Spleen (tissue), 11 donors: ENCODE data around the gene LGR6. TPM values are rescaled to one million over a fixed set of nuclear protein-coding genes. Genes with fewer than 3 reads are reported as not detected.
"Not testable (repeated sequence)": the region's sequence is repeated elsewhere in the genome, so short reads cannot be mapped to it uniquely, and the experiment has no call there.

Source experiments
- DNase-seq: peaks from one replicate; pipeline ENCODE4 v3.0.0-alpha.2; 2020
- H3K27ac ChIP-seq, 8 donors: fragments of 200-600 bp; sonication (generic) in 7 of 8; 1 replicate in 4 of 8; 2 replicates in 4 of 8; pipeline versions ENCODE4 v1.5.0 to v1.8.0; 2016 to 2021; ENCODE audit warnings: inconsistent platforms in 4 of 8, mild to moderate bottlenecking in 4 of 8, moderate library complexity in 1 of 8
- H3K27me3 ChIP-seq, 7 donors: fragments of 200-600 bp; sonication (generic) in 6 of 7; replicated peaks in 1 of 7; 1 replicate in 4 of 7; 2 replicates in 3 of 7; pipeline versions ENCODE4 v1.5.0 to v1.8.0; 2016 to 2021; ENCODE audit warnings: inconsistent platforms in 3 of 7, mild to moderate bottlenecking in 1 of 7
- H3K36me3 ChIP-seq, 6 donors: fragments of 200-600 bp; sonication (generic) in 5 of 6; 1 replicate in 4 of 6; 2 replicates in 2 of 6; pipeline versions ENCODE4 v1.5.0 to v1.8.0; 2016 to 2021; ENCODE audit warnings: inconsistent platforms in 2 of 6
- H3K4me1 ChIP-seq, 6 donors: fragments of 200-600 bp; sonication (generic) in 5 of 6; 1 replicate in 3 of 6; 2 replicates in 3 of 6; pipeline versions ENCODE4 v1.5.0 to v1.8.0; 2016 to 2021; ENCODE audit warnings: inconsistent platforms in 3 of 6
- H3K4me3 ChIP-seq, 8 donors: fragments of 200-600 bp; sonication (generic) in 7 of 8; 1 replicate in 4 of 8; 2 replicates in 4 of 8; pipeline versions ENCODE4 v1.5.0 to v1.8.0; 2016 to 2021; ENCODE audit warnings: inconsistent platforms in 4 of 8, mild to moderate bottlenecking in 4 of 8, moderate library complexity in 2 of 8
- H3K9me3 ChIP-seq, 8 donors: fragments of 200-600 bp; sonication (generic) in 7 of 8; 1 replicate in 4 of 8; 2 replicates in 4 of 8; pipeline versions ENCODE4 v1.5.0 to v1.8.0; 2016 to 2021; ENCODE audit warnings: inconsistent platforms in 4 of 8
- POLR2A ChIP-seq, 3 donors: fragments of 450-650 bp; IDR thresholded peaks; one replicate each; pipeline ENCODE4 v1.5.1; 2017; ENCODE audit warnings: antibody characterized with exemption in 3 of 3, mild to moderate bottlenecking in 1 of 3
- POLR2AphosphoS5 ChIP-seq, 3 donors: sonication (generic); formaldehyde crosslinking; IDR thresholded peaks; one replicate each; pipeline ENCODE4 v1.5.1; 2017; ENCODE audit warnings: antibody characterized with exemption in 3 of 3
- WGBS, 5 donors: extraction: QIAGEN DNeasy Blood & Tissue Kit in 3 of 5; methylation state at CpG; one replicate each; pipeline versions ENCODE4 v1.1.5 to v1.1.7; 2013 to 2018; 5-methylcytosine and 5-hydroxymethylcytosine counted together
- intact Hi-C: fragments of 100-400 bp; cut with DNase I; formaldehyde crosslinking; loops from one replicate; pipeline ENCODE4 v1.15.0; 2023; ENCODE audit warnings: low total_unique reads
- polyA plus RNA-seq, 3 donors: library from polyadenylated mRNA; stranded (reverse); fragments of 200-250 nt; gene quantifications; one replicate each; pipeline ENCODE4 v1.2.1, GENCODE V29; 2013
- total RNA-seq, 7 donors: library from RNA; depleted of rRNA in 3 of 7; stranded (reverse); fragments of >200 nt in 3 of 7; fragmentation: NEBNext Ultra II Directional in 4 of 7; extraction: Animal tissue kit (Norgen Biotek cat#: 25700) in 4 of 7; gene quantifications; one replicate each; pipeline versions ENCODE4 v1.1.0 to v1.2.1, GENCODE V29; 2016 to 2021
- TF ChIP-seq, protein P1 (sequence below), 11 experiments: fragments of 200-600 bp in 7 of 11; fragments of 450-650 bp in 4 of 11; sonication (generic) in 4 of 11; IDR thresholded peaks in 8 of 11; conservative IDR thresholded peaks in 3 of 11; 1 replicate in 7 of 11; 2 replicates in 4 of 11; pipeline versions ENCODE4 v1.4.0 to v1.8.0; 2016 to 2021; ENCODE audit warnings: antibody characterized with exemption in 11 of 11, inconsistent platforms in 4 of 11, mild to moderate bottlenecking in 1 of 11
- donor health status: healthy with polysubstance abuse.
- donor health status: DM: no; HTN: no; CAD: no; lungs with moderate emphysema.
- donor health status: DM: no; HTN: no; CAD: no.
- donor health status: Bipolar disorder and iron deficiency.
- donor health status: healthy.
- donor health status: DM: no; HTN: no; CAD: no.
- donor health status: DM: yes; HTN: yes; CAD: no.

LGR6 gene
- total and polyA plus RNA-seq, 10 donors = 0.61 to 24.5 (median 5.3) TPM

DNA sequence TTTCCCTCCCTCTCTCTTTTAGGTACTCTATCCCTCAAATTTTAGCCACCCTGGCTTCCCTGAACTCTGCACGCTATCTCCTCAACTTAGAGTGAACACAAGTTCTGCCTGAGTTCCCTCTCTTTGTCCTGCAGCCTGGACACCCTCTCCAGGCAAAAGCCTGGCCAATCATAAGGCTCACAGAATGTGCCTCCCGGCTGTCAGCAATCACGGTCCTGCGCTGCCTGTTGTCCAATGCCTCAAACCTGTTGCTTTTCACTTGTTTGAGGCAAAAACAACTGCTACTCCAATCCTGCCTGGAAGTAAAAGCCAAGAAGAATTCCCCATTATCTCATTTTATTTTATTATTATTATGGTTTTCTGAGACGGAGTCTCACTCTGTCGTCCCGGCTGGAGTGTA is 66.1 kb downstream of the LGR6 start:
- 93 to 97% (median 94%) methylated on average over 7 of the region's 7 CpGs for WGBS, 5 donors
- TF ChIP-seq POLR2AphosphoS5 (IDR thresholded peaks at IDR 0.05) (no peak), POLR2A (IDR thresholded peaks at IDR 0.05) (no peak)
- TF ChIP-seq, protein P1, sequence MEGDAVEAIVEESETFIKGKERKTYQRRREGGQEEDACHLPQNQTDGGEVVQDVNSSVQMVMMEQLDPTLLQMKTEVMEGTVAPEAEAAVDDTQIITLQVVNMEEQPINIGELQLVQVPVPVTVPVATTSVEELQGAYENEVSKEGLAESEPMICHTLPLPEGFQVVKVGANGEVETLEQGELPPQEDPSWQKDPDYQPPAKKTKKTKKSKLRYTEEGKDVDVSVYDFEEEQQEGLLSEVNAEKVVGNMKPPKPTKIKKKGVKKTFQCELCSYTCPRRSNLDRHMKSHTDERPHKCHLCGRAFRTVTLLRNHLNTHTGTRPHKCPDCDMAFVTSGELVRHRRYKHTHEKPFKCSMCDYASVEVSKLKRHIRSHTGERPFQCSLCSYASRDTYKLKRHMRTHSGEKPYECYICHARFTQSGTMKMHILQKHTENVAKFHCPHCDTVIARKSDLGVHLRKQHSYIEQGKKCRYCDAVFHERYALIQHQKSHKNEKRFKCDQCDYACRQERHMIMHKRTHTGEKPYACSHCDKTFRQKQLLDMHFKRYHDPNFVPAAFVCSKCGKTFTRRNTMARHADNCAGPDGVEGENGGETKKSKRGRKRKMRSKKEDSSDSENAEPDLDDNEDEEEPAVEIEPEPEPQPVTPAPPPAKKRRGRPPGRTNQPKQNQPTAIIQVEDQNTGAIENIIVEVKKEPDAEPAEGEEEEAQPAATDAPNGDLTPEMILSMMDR (IDR thresholded peaks at IDR 0.05 in 8 of 11, conservative IDR thresholded peaks at IDR 0.05 in 3 of 11) = no peak
- H3K4me1 ChIP-seq = no peaks in the 10 kb centered on the region

DNA sequence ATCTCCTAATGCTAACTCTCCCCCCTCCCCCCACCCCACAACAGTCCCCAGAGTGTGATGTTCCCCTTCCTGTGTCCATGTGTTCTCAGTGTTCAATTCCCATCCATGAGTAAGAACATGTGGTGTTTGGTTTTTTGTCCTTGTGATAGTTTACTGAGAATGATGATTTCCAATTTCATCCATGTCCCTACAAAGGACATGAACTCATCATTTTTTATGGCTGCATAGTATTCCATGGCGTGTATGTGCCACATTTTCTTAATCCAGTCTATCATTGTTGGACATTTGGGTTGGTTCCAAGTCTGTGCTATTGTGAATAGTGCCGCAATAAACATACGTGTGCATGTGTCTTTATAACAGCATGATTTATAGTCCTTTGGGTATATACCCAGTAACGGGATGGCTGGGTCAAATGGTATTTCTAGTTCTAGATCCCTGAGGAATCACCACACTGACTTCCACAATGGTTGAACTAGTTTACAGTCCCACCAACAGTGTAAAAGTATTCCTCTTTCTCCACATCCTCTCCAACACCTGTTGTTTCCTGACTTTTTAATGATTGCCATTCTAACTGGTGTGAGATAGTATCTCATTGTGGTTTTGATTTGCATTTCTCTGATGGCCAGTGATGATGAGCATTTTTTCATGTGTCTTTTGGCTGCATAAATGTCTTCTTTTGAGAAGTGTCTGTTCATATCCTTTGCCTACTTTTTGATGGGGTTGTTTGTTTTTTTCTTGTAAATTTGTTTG is 67.8 kb downstream of the LGR6 start:
- intact Hi-C loops = loop anchor here (10.0 kb wide), 1 partner anchor 53 kb away; no protein-coding TSS in a partner anchor
- H3K27ac ChIP-seq, DNase-seq, H3K36me3 ChIP-seq, H3K9me3 ChIP-seq, H3K4me1 ChIP-seq, H3K4me3 ChIP-seq: not testable (repeated sequence)
- 89 to 100% (median 92%) methylated on average over 3 to 4 of the region's 4 CpGs for WGBS, 5 donors
- peaks cover 0 to 44% (median 0%) of the 10 kb centered on the region in 7 donors for H3K27me3 ChIP-seq

More for the DNA sequence above, 66.1 kb downstream of the LGR6 start:
- H3K9me3 ChIP-seq = peaks cover 0 to 2% (median 0%) of the 10 kb centered on the region in 8 donors
- intact Hi-C loops = loop anchor here (10.0 kb wide), 1 partner anchor 55 kb away; no protein-coding TSS in a partner anchor
- H3K4me3 ChIP-seq = no peak overlapping the region
- peak; percentile 19 for DNase-seq
- peaks cover 0 to 27% (median 0%) of the 10 kb centered on the region in 7 donors for H3K27me3 ChIP-seq
- no peak overlapping the region for H3K27ac ChIP-seq
- H3K36me3 ChIP-seq = no peaks in the 10 kb centered on the region

DNA sequence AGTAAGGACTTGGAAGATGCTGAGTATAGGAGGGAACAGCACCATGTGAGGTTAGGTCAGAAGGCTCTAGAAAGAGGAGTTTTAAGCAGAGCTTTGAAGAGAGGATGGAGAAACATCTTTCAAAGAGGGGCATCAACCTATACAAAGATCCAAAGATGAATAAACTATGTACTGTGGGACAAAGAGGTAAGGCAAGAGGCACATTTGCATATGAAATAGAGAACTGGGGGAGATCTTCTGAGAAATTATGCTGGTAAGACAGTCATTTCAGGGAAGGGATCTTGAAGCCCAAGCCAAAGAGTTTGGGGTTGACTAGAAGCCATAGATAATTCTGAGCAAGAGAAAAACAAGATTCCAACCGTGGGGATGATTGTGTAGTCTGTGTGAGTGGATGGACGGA is 70.0 kb downstream of the LGR6 start:
- 47 to 79% (median 63%) methylated on average over 2 of the region's 2 CpGs for WGBS, 5 donors
- intact Hi-C loops = loop anchor here (10.0 kb wide), 1 partner anchor 51 kb away; no protein-coding TSS in a partner anchor
- Histone ChIP-seq H3K27ac (no peak overlapping the region), H3K9me3 (peaks cover 0 to 2% (median 0%) of the 10 kb centered on the region in 8 donors), H3K4me1 (no peaks in the 10 kb centered on the region), H3K4me3 (no peak overlapping the region), H3K36me3 (no peaks in the 10 kb centered on the region), H3K27me3 (peaks cover 0 to 44% (median 0%) of the 10 kb centered on the region in 7 donors)
- no peak for DNase-seq
- TF ChIP-seq, protein P1 (IDR thresholded peaks at IDR 0.05 in 8 of 11, conservative IDR thresholded peaks at IDR 0.05 in 3 of 11) = no peak
- TF ChIP-seq POLR2A (IDR thresholded peaks at IDR 0.05) = no peak
- TF ChIP-seq POLR2AphosphoS5 (IDR thresholded peaks at IDR 0.05) = no peak

DNA sequence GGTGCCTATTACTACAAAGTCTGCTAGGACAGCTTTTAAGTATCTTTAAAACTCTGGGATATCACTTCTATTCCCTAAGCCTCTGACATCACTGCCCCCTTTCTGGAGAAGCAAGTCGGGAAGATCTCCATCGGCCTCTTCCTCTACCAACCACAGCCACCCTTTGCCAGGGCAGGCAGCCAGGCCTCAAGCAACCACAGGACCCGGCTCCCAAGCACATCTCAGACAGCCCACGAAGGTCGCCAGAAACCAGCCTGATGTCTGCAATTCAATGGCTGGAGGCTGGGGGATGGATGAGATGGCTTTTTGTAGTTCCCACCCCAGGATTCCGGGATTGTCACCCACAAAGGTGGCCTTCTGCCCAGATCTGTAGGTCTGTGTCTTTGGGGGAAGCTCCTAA is 70.7 kb downstream of the LGR6 start:
- H3K4me1 ChIP-seq = no peaks in the 10 kb centered on the region
- H3K4me3 ChIP-seq = no peak overlapping the region
- peaks cover 0 to 2% (median 0%) of the 10 kb centered on the region in 8 donors for H3K9me3 ChIP-seq
- 14 to 37% (median 30%) methylated on average over 6 of the region's 6 CpGs for WGBS, 5 donors
- peaks cover 0 to 44% (median 0%) of the 10 kb centered on the region in 7 donors for H3K27me3 ChIP-seq
- peak; percentile 28 for DNase-seq
- no peak overlapping the region for H3K27ac ChIP-seq
- intact Hi-C loops = loop anchor here (10.0 kb wide), 1 partner anchor 51 kb away; no protein-coding TSS in a partner anchor
- no peaks in the 10 kb centered on the region for H3K36me3 ChIP-seq
- TF ChIP-seq POLR2AphosphoS5 (IDR thresholded peaks at IDR 0.05) = no peak
- TF ChIP-seq, protein P1 (IDR thresholded peaks at IDR 0.05 in 8 of 11, conservative IDR thresholded peaks at IDR 0.05 in 3 of 11) = no peak
- TF ChIP-seq POLR2A (IDR thresholded peaks at IDR 0.05) = no peak
